ENCODE results near the gene PISD. TPM values are rescaled to one million over a fixed set of nuclear protein-coding genes. Genes with fewer than 3 reads are reported as not detected.

PISD gene
- total RNA-seq, 1 donor from 2014 or later: 18.1 TPM

GRCh38 chr22:31609716-31610115 is 52.3 kb downstream of the PISD start:
- TF ChIP-seq CTCF (IDR thresholded peaks at IDR 0.05): no peak
- no peak for TF ChIP-seq EZH2 (IDR thresholded peaks at IDR 0.05)
- TF ChIP-seq EZH2phosphoT487 (IDR thresholded peaks at IDR 0.05): no peak
- H3K4me3 ChIP-seq: no peak overlapping the region
- H3K79me2 ChIP-seq (ENCODE audit: low read depth): no peaks in the 10 kb centered on the region
- peaks cover 5% of the 10 kb centered on the region for H3K4me1 Mint-ChIP-seq
- H3K27ac ChIP-seq: no peak overlapping the region
- H3K36me3 Mint-ChIP-seq: peaks cover 7% of the 10 kb centered on the region
- DNase-seq (ENCODE audit: low spot score): no peak
- no peak overlapping the region for H3K9ac ChIP-seq
- no peaks in the 10 kb centered on the region for H3K9me3 Mint-ChIP-seq
- no peak overlapping the region for H3K4me2 ChIP-seq
- H3K27me3 ChIP-seq: no peaks in the 10 kb centered on the region
- no peaks in the 10 kb centered on the region for H4K20me1 ChIP-seq (ENCODE audit: low read depth)
- H3K27me3 Mint-ChIP-seq (ENCODE audit: insufficient read depth, low read depth): peaks cover 3% of the 10 kb centered on the region
- H3F3A ChIP-seq (ENCODE audit: low read depth): no peaks in the 10 kb centered on the region
- no peak overlapping the region for H3K4me3 Mint-ChIP-seq
- H2AFZ ChIP-seq (replicated peaks): no peak overlapping the region
- no peaks in the 10 kb centered on the region for H3K36me3 ChIP-seq
- no peaks in the 10 kb centered on the region for H3K9me3 ChIP-seq (ENCODE audit: low read depth)
- no peak overlapping the region for H3K27ac Mint-ChIP-seq
- no peaks in the 10 kb centered on the region for H3K4me1 ChIP-seq

- Histone ChIP-seq H4K20me1 (ENCODE audit: low read depth) (no peaks in the 10 kb centered on the region), H3K79me2 (ENCODE audit: low read depth) (no peaks in the 10 kb centered on the region), H2AFZ (replicated peaks) (no peak overlapping the region), H3K4me2 (no peak overlapping the region), H3K27me3 (no peaks in the 10 kb centered on the region), H3K4me1 (no peaks in the 10 kb centered on the region), H3K9me3 (ENCODE audit: low read depth) (no peaks in the 10 kb centered on the region), H3K4me3 (no peak overlapping the region), H3K27ac (no peak overlapping the region), H3K9ac (no peak overlapping the region), H3K36me3 (no peaks in the 10 kb centered on the region), H3F3A (ENCODE audit: low read depth) (no peaks in the 10 kb centered on the region)
- Mint-ChIP-seq H3K4me1 (peaks cover 5% of the 10 kb centered on the region), H3K9me3 (no peaks in the 10 kb centered on the region), H3K27ac (no peak overlapping the region), H3K36me3 (peaks cover 9% of the 10 kb centered on the region), H3K27me3 (ENCODE audit: insufficient read depth, low read depth) (peaks cover 2% of the 10 kb centered on the region), H3K4me3 (no peak overlapping the region)
- TF ChIP-seq EZH2 (IDR thresholded peaks at IDR 0.05): no peak
- TF ChIP-seq CTCF (IDR thresholded peaks at IDR 0.05): no peak
- no peak for TF ChIP-seq EZH2phosphoT487 (IDR thresholded peaks at IDR 0.05)
- DNase-seq (ENCODE audit: low spot score): no peak
Measured at GRCh38 chr22:31607696-31608095, 54.3 kb downstream of the PISD start.

- no peak overlapping the region for H3K4me3 ChIP-seq
- no peaks in the 10 kb centered on the region for H3K9me3 ChIP-seq (ENCODE audit: low read depth)
- peaks cover 6% of the 10 kb centered on the region for H3K36me3 Mint-ChIP-seq
- H3K4me1 ChIP-seq: no peaks in the 10 kb centered on the region
- H3F3A ChIP-seq (ENCODE audit: low read depth): no peaks in the 10 kb centered on the region
- H3K27me3 ChIP-seq: no peaks in the 10 kb centered on the region
- H3K9me3 Mint-ChIP-seq: no peaks in the 10 kb centered on the region
- no peak overlapping the region for H3K9ac ChIP-seq
- H3K4me3 Mint-ChIP-seq: no peak overlapping the region
- no peaks in the 10 kb centered on the region for H4K20me1 ChIP-seq (ENCODE audit: low read depth)
- no peak overlapping the region for H3K4me2 ChIP-seq
- H3K27ac Mint-ChIP-seq: no peak overlapping the region
- peaks cover 2% of the 10 kb centered on the region for H3K27me3 Mint-ChIP-seq (ENCODE audit: insufficient read depth, low read depth)
- no peak for TF ChIP-seq EZH2 (IDR thresholded peaks at IDR 0.05)
- no peak for TF ChIP-seq CTCF (IDR thresholded peaks at IDR 0.05)
- TF ChIP-seq EZH2phosphoT487 (IDR thresholded peaks at IDR 0.05): no peak
- peaks cover 5% of the 10 kb centered on the region for H3K4me1 Mint-ChIP-seq
- no peaks in the 10 kb centered on the region for H3K79me2 ChIP-seq (ENCODE audit: low read depth)
- no peak overlapping the region for H3K27ac ChIP-seq
- H2AFZ ChIP-seq (replicated peaks): no peak overlapping the region
- DNase-seq (ENCODE audit: low spot score): no peak
- no peaks in the 10 kb centered on the region for H3K36me3 ChIP-seq
Measured at GRCh38 chr22:31605851-31606585, 56.0 kb downstream of the PISD start.

Measured in neural progenitor cell (in vitro differentiated cells).